HepG2 (cell line): ENCODE measurements around the gene TMEM131. TPM values are rescaled to one million over a fixed set of nuclear protein-coding genes. Genes with fewer than 3 reads are reported as not detected.

ENCODE experiments used
- EP300 ChIP-seq, 3 experiments: sonication (generic) in 1 of 3; formaldehyde crosslinking in 1 of 3; IDR thresholded peaks; 2 replicates each; pipeline versions ENCODE4 v1.5.1 to v1.6.1; 2011 to 2020; ENCODE audit warnings: low read depth in 2 of 3, low read length in 2 of 3, borderline replicate concordance in 1 of 3, improper control_type of control experiment in 1 of 3, mild to moderate bottlenecking in 1 of 3, missing genetic modification reagents in 1 of 3, moderate library complexity in 1 of 3
- FIP1L1 ChIP-seq: fragments of 200-400 bp; formaldehyde crosslinking; IDR thresholded peaks from 2 replicates; pipeline ENCODE4 v1.6.1; 2018; ENCODE audit warnings: low read depth, mild to moderate bottlenecking, low read length, moderate library complexity, borderline replicate concordance; ENCODE audit not compliant: insufficient read depth
- FOSL2 ChIP-seq: sonication (generic); formaldehyde crosslinking; IDR thresholded peaks from 2 replicates; pipeline ENCODE4 v1.4.0; 2020; ENCODE audit warnings: missing genetic modification reagents
- MAFK ChIP-seq, 2 experiments: IDR thresholded peaks in 1 of 2; conservative IDR thresholded peaks in 1 of 2; 2 replicates each; pipeline ENCODE4 v1.6.1; 2011; ENCODE audit warnings: improper control_type of control experiment in 2 of 2, low read length in 2 of 2
- NFE2L2 ChIP-seq: fragments of 150-350 bp; IDR thresholded peaks from 2 replicates; pipeline ENCODE4 v1.6.1; 2014; ENCODE audit warnings: low read length
- SKI ChIP-seq: fragments of 450-650 bp; IDR thresholded peaks from one replicate; pipeline ENCODE4 v1.6.1; 2018; ENCODE audit warnings: mild to moderate bottlenecking; ENCODE audit not compliant: partially characterized antibody
- ZNF792 ChIP-seq: IDR thresholded peaks from 2 replicates; pipeline ENCODE4 v1.6.1; 2016
- polyA plus RNA-seq, 8 experiments: library from polyadenylated mRNA; depleted of rRNA in 3 of 8; stranded (reverse) in 7 of 8; unstranded in 1 of 8; fragments of >200 nt; fragmentation: Illumina TruSeq in 4 of 8; extraction: Trizol in 4 of 8; gene quantifications; 2 replicates each; pipeline versions ENCODE4 v1.2.1 to v1.2.3, GENCODE V29; 2011 to 2016; ENCODE audit warnings: low read depth in 4 of 8, missing spikeins in 1 of 8, mixed read lengths in 1 of 8; ENCODE audit not compliant: insufficient read depth in 1 of 8
- total RNA-seq, 5 experiments: library from RNA; depleted of rRNA; stranded (reverse); fragments of >200 nt; fragmentation: Illumina TruSeq; extraction: Trizol; gene quantifications; 2 replicates each; pipeline ENCODE4 v1.2.3, GENCODE V29; 2016; ENCODE audit warnings: low read depth in 1 of 5
- TF ChIP-seq, protein P1 (sequence below): IDR thresholded peaks from 2 replicates; pipeline ENCODE4 v1.4.0; 2020; ENCODE audit warnings: mild to moderate bottlenecking, missing genetic modification reagents

The TMEM131 gene
- total and polyA plus RNA-seq, 2 of the 13 experiments (the other 11 are each of a cell fraction or from before 2014, with no cell fraction given), result 17.9 to 19.5 TPM

DNA sequence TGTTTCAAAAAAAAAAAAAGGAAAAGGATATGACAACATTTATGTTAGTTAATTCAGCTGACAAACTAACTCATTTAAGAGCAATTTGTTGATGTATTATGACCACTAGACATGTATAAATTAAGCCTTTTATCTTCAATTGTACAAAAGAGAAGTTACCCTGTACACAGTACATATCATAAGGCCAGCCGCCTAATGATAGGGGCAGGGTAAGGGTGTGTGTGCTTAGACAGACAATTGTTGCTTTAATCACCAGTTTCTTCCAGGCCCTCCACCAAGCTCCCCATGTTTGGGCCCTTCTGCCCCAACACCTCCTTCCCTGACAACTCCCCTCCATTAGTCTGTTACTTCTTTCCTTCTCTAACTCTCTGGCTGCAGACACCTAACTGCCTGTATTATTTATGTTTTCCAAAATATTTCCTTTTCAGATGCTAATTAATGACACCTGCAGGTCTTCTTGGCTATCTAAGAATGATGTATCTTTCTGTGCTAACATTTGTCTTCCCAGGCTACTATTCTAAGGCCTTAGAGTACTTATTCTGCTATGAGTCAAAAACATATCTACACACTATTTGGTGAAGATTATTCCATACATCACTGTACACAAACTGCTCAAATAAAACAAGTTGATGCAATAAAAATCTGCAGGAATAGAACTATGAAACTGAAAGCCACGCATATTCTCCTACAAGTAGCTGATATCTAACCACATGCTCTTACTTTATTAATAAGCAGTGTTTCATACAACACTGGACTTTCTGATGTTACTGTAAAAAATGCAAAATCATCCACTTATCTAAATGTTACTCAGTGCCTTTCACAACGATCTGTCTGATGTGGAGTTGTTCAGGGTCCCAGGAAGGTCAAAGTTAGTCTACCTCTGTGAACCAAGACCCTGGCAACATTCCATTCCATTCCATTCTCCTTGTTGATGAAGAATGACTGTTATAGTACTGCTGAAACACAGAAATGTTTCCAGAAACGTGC is 26.4 kb downstream of the TMEM131 start (continued):
- 0 out of 2 replicates have a peak, but pooled peaks have one; percentile 31 for TF ChIP-seq FOSL2 (CRISPR knock-in tag)
- TF ChIP-seq, protein P1, sequence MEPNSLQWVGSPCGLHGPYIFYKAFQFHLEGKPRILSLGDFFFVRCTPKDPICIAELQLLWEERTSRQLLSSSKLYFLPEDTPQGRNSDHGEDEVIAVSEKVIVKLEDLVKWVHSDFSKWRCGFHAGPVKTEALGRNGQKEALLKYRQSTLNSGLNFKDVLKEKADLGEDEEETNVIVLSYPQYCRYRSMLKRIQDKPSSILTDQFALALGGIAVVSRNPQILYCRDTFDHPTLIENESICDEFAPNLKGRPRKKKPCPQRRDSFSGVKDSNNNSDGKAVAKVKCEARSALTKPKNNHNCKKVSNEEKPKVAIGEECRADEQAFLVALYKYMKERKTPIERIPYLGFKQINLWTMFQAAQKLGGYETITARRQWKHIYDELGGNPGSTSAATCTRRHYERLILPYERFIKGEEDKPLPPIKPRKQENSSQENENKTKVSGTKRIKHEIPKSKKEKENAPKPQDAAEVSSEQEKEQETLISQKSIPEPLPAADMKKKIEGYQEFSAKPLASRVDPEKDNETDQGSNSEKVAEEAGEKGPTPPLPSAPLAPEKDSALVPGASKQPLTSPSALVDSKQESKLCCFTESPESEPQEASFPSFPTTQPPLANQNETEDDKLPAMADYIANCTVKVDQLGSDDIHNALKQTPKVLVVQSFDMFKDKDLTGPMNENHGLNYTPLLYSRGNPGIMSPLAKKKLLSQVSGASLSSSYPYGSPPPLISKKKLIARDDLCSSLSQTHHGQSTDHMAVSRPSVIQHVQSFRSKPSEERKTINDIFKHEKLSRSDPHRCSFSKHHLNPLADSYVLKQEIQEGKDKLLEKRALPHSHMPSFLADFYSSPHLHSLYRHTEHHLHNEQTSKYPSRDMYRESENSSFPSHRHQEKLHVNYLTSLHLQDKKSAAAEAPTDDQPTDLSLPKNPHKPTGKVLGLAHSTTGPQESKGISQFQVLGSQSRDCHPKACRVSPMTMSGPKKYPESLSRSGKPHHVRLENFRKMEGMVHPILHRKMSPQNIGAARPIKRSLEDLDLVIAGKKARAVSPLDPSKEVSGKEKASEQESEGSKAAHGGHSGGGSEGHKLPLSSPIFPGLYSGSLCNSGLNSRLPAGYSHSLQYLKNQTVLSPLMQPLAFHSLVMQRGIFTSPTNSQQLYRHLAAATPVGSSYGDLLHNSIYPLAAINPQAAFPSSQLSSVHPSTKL, result 0 out of 2 replicates have a peak, but pooled peaks have one; percentile 12
- peak in 1 of 2 experiments; percentile 19; a peak in 1 of 4 replicates for TF ChIP-seq MAFK (conservative IDR thresholded peaks at IDR 0.05 in 1 of 2, IDR thresholded peaks at IDR 0.05 in 1 of 2; ENCODE audit: low read length in 2 of 2)
- TF ChIP-seq NFE2L2, result peak; percentile 47; the same call in 1 of the 2 replicates
- no peak for TF ChIP-seq FIP1L1
- TF ChIP-seq SKI, result peak; percentile 57
- TF ChIP-seq ZNF792 (CRISPR knock-in tag), result 0 out of 2 replicates have a peak, but pooled peaks have one; percentile 17
- peak in 1 of 2 experiments; percentile 54; a peak in 1 of 4 replicates for TF ChIP-seq EP300 (IDR thresholded peaks at IDR 0.05; ENCODE audit: low read depth in 2 of 2, low read length in 2 of 2)
- no peak for TF ChIP-seq EP300 (CRISPR knock-in tag; IDR thresholded peaks at IDR 0.05; ENCODE audit: borderline replicate concordance)
